GM23338 (cell line): ENCODE measurements around the gene IGFL3. TPM values are rescaled to one million over a fixed set of nuclear protein-coding genes. Genes with fewer than 3 reads are reported as not detected.

ENCODE experiments used
- ATAC-seq: fragments of 200-7000 bp; cut with Tn5 transposase; 3 replicates; pipeline ENCODE4 v1.9.1; 2020
- DNase-seq: peaks from one replicate; pipeline ENCODE4 v3.0.0-alpha.2; 2015; ENCODE audit warnings: low spot score
- H2AFZ ChIP-seq: fragments of 200-600 bp; sonication (generic); 2 replicates; pipeline ENCODE4 v1.8.0; 2016; ENCODE audit warnings: antibody characterized with exemption, mild to moderate bottlenecking, moderate library complexity
- H3F3A ChIP-seq: fragments of 200-600 bp; sonication (generic); replicated peaks from 2 replicates; pipeline ENCODE4 v1.8.0; 2017; ENCODE audit warnings: antibody characterized with exemption, mixed run types, low read depth
- H3K27ac ChIP-seq: fragments of 200-600 bp; sonication (generic); 2 replicates; pipeline ENCODE4 v1.6.1; 2016; ENCODE audit warnings: low read depth
- H3K27me3 ChIP-seq: fragments of 200-600 bp; sonication (generic); 2 replicates; pipeline ENCODE4 v1.8.0; 2016; ENCODE audit warnings: mild to moderate bottlenecking, mixed run types, moderate library complexity; ENCODE audit not compliant: insufficient read depth
- H3K36me3 ChIP-seq: fragments of 200-600 bp; sonication (generic); 2 replicates; pipeline ENCODE4 v1.8.0; 2016; ENCODE audit warnings: mild to moderate bottlenecking; ENCODE audit not compliant: insufficient read depth
- H3K4me1 ChIP-seq: fragments of 200-600 bp; sonication (generic); 2 replicates; pipeline ENCODE4 v1.8.0; 2016; ENCODE audit warnings: mild to moderate bottlenecking, moderate library complexity; ENCODE audit not compliant: insufficient read depth
- H3K4me2 ChIP-seq: fragments of 200-600 bp; sonication (generic); 2 replicates; pipeline ENCODE4 v1.7.1; 2017; ENCODE audit warnings: mixed run types
- H3K4me3 ChIP-seq: fragments of 200-600 bp; sonication (generic); 2 replicates; pipeline ENCODE4 v1.6.1; 2016; ENCODE audit warnings: mixed run types
- H3K79me2 ChIP-seq: fragments of 200-600 bp; sonication (generic); replicated peaks from 2 replicates; pipeline ENCODE4 v1.8.0; 2017; ENCODE audit warnings: mild to moderate bottlenecking; ENCODE audit not compliant: insufficient read depth
- H3K9me2 ChIP-seq: fragments of 200-600 bp; sonication (generic); 2 replicates; pipeline ENCODE4 v1.8.0; 2017; ENCODE audit not compliant: insufficient read depth
- H4K20me1 ChIP-seq: fragments of 200-600 bp; sonication (generic); replicated peaks from 2 replicates; pipeline ENCODE4 v1.8.0; 2017; ENCODE audit warnings: mild to moderate bottlenecking; ENCODE audit not compliant: insufficient read depth
- H3K27ac Mint-ChIP-seq: 2 replicates; pipeline ENCODE4 v1.8.0; 2020; ENCODE audit warnings: inconsistent platforms, mild to moderate bottlenecking, moderate library complexity, mixed read lengths
- H3K27me3 Mint-ChIP-seq: 3 replicates; pipeline ENCODE4 v1.8.0; 2022; ENCODE audit warnings: low read depth, mild to moderate bottlenecking, moderate library complexity, mixed read lengths, inconsistent platforms; ENCODE audit not compliant: insufficient read depth, poor library complexity
- H3K36me3 Mint-ChIP-seq: 3 replicates; pipeline ENCODE4 v1.8.0; 2021; ENCODE audit warnings: low read depth, mild to moderate bottlenecking, inconsistent platforms, moderate library complexity, mixed read lengths
- H3K4me1 Mint-ChIP-seq: 3 replicates; pipeline ENCODE4 v1.8.0; 2020; ENCODE audit warnings: mild to moderate bottlenecking, inconsistent platforms, mixed read lengths
- H3K4me3 Mint-ChIP-seq: 3 replicates; pipeline ENCODE4 v1.8.0; 2021; ENCODE audit warnings: moderate library complexity, mild to moderate bottlenecking, inconsistent platforms, mixed read lengths
- H3K9me3 Mint-ChIP-seq: 3 replicates; pipeline ENCODE4 v1.8.0; 2020; ENCODE audit warnings: moderate library complexity, mild to moderate bottlenecking, inconsistent platforms, mixed read lengths
- CREB1 ChIP-seq: fragments of 250-450 bp; sonication (Bioruptor Pico); IDR thresholded peaks from 2 replicates; pipeline ENCODE4 v1.5.0; 2020; ENCODE audit warnings: low read depth, mild to moderate bottlenecking, moderate library complexity
- EZH2 ChIP-seq: fragments of 200-600 bp; sonication (generic); IDR thresholded peaks from one replicate; pipeline ENCODE4 v1.8.0; 2017; ENCODE audit warnings: antibody characterized with exemption, mild to moderate bottlenecking, low read depth; ENCODE audit not compliant: unreplicated experiment
- EZH2phosphoT487 ChIP-seq: fragments of 200-600 bp; sonication (generic); IDR thresholded peaks from one replicate; pipeline ENCODE4 v1.8.1; 2018; ENCODE audit warnings: antibody characterized with exemption; ENCODE audit not compliant: unreplicated experiment
- POLR2AphosphoS5 ChIP-seq: IDR thresholded peaks from 2 replicates; pipeline ENCODE4 v1.6.1; 2016; ENCODE audit warnings: antibody characterized with exemption, low read depth
- REST ChIP-seq: IDR thresholded peaks from one replicate; pipeline ENCODE4 v1.6.1; 2018; ENCODE audit warnings: antibody characterized with exemption; ENCODE audit not compliant: unreplicated experiment
- STAT1 ChIP-seq: IDR thresholded peaks from one replicate; pipeline ENCODE4 v1.6.1; 2016; ENCODE audit warnings: antibody characterized with exemption; ENCODE audit not compliant: unreplicated experiment
- ZNF331 ChIP-seq: fragments of 250-450 bp; sonication (Bioruptor Pico); IDR thresholded peaks from 2 replicates; pipeline ENCODE4 v1.5.0; 2020; ENCODE audit warnings: low read depth, mild to moderate bottlenecking, moderate library complexity
- ZNF462 ChIP-seq: fragments of 250-450 bp; sonication (Bioruptor Pico); IDR thresholded peaks from 2 replicates; pipeline ENCODE4 v1.5.0; 2020; ENCODE audit warnings: mild to moderate bottlenecking, moderate library complexity
- polyA plus RNA-seq: library from polyadenylated mRNA; unstranded; fragments of >200 nt; fragmentation: Nextera tagmentation; extraction: Ambion mirVana; gene quantifications from 2 replicates; pipeline ENCODE4 v1.2.1, GENCODE V29; 2016
- total RNA-seq: library from RNA; depleted of rRNA; stranded (reverse); fragments of >200 nt; shearing (Covaris generic); gene quantifications from 2 replicates; pipeline ENCODE4 v1.2.3, GENCODE V29; 2014

The IGFL3 gene
- total and polyA plus RNA-seq, 2 experiments from 2014 or later = not detected

GRCh38 chr19:46111376-46111775, 13.1 kb downstream of the IGFL3 start:
- ATAC-seq = no peak
- Histone ChIP-seq H3K36me3 (no peaks in the 10 kb centered on the region), H3K79me2 (no peaks in the 10 kb centered on the region), H2AFZ (no peak overlapping the region), H3K4me1 (no peaks in the 10 kb centered on the region), H3K4me3 (no peak overlapping the region), H3F3A (no peaks in the 10 kb centered on the region), H3K27ac (no peak overlapping the region), H3K4me2 (no peak overlapping the region), H3K9me2 (no peaks in the 10 kb centered on the region), H4K20me1 (no peaks in the 10 kb centered on the region), H3K27me3 (no peaks in the 10 kb centered on the region)
- Mint-ChIP-seq H3K27me3 (no peaks in the 10 kb centered on the region), H3K4me1 (peaks cover 9% of the 10 kb centered on the region), H3K9me3 (no peaks in the 10 kb centered on the region; the same call in 2 of the 3 replicates), H3K27ac (no peak overlapping the region), H3K4me3 (no peak overlapping the region), H3K36me3 (no peaks in the 10 kb centered on the region)
- TF ChIP-seq EZH2 (no peak), REST (no peak), ZNF331 (CRISPR knock-in tag) (no peak), ZNF462 (no peak), EZH2phosphoT487 (no peak), POLR2AphosphoS5 (no peak), CREB1 (CRISPR knock-in tag) (no peak), STAT1 (no peak)
- no peak for DNase-seq
